Measurements from ENCODE around the gene NOP9. TPM values are rescaled to one million over a fixed set of nuclear protein-coding genes. Genes with fewer than 3 reads are reported as not detected.

The NOP9 gene
- total RNA-seq, 1 experiment from 2014 or later = 13.8 TPM

- no peak for DNase-seq (ENCODE audit: low read depth)
- in situ Hi-C loops (cut with HindIII; ENCODE audit: low pct_unique_long_range_greater_than_20kb, low sequenced_read_pairs) = no loop called here
Measured at GRCh38 chr14:24277606-24278321, 21.9 kb upstream of the NOP9 start.

GRCh38 chr14:24278424-24278823 is 21.2 kb upstream of the NOP9 start:
- DNase-seq (ENCODE audit: low read depth) = no peak
- in situ Hi-C loops (cut with HindIII; ENCODE audit: low pct_unique_long_range_greater_than_20kb, low sequenced_read_pairs) = no loop called here

GRCh38 chr14:24279301-24280186 is 20.1 kb upstream of the NOP9 start:
- DNase-seq (ENCODE audit: low read depth) = no peak
- in situ Hi-C loops (cut with HindIII; ENCODE audit: low pct_unique_long_range_greater_than_20kb, low sequenced_read_pairs) = no loop called here

- in situ Hi-C loops (cut with HindIII; ENCODE audit: low pct_unique_long_range_greater_than_20kb, low sequenced_read_pairs) = no loop called here
- DNase-seq (ENCODE audit: low read depth) = no peak
Measured at GRCh38 chr14:24280797-24281460, 18.7 kb upstream of the NOP9 start.

- no peak for DNase-seq (ENCODE audit: low read depth)
- in situ Hi-C loops (cut with HindIII; ENCODE audit: low pct_unique_long_range_greater_than_20kb, low sequenced_read_pairs) = no loop called here
Measured at GRCh38 chr14:24281636-24282035, 18.0 kb upstream of the NOP9 start.

- in situ Hi-C loops (cut with HindIII; ENCODE audit: low pct_unique_long_range_greater_than_20kb, low sequenced_read_pairs) = no loop called here
- no peak for DNase-seq (ENCODE audit: low read depth)
Measured at GRCh38 chr14:24282736-24283135, 16.9 kb upstream of the NOP9 start.

GRCh38 chr14:24283796-24284460 is 15.7 kb upstream of the NOP9 start:
- no peak for DNase-seq (ENCODE audit: low read depth)
- in situ Hi-C loops (cut with HindIII; ENCODE audit: low pct_unique_long_range_greater_than_20kb, low sequenced_read_pairs) = no loop called here

- in situ Hi-C loops (cut with HindIII; ENCODE audit: low pct_unique_long_range_greater_than_20kb, low sequenced_read_pairs) = no loop called here
- DNase-seq (ENCODE audit: low read depth) = no peak
Measured at GRCh38 chr14:24284501-24285035, 15.1 kb upstream of the NOP9 start.

GRCh38 chr14:24285351-24285750 is 14.3 kb upstream of the NOP9 start:
- in situ Hi-C loops (cut with HindIII; ENCODE audit: low pct_unique_long_range_greater_than_20kb, low sequenced_read_pairs) = no loop called here
- no peak for DNase-seq (ENCODE audit: low read depth)

GRCh38 chr14:24286996-24287395 is 12.7 kb upstream of the NOP9 start:
- DNase-seq (ENCODE audit: low read depth) = no peak
- in situ Hi-C loops (cut with HindIII; ENCODE audit: low pct_unique_long_range_greater_than_20kb, low sequenced_read_pairs) = no loop called here

GRCh38 chr14:24289649-24290280 is 9.9 kb upstream of the NOP9 start:
- DNase-seq (ENCODE audit: low read depth) = no peak
- in situ Hi-C loops (cut with HindIII; ENCODE audit: low pct_unique_long_range_greater_than_20kb, low sequenced_read_pairs) = no loop called here

GRCh38 chr14:24290746-24291145 is 8.9 kb upstream of the NOP9 start:
- in situ Hi-C loops (cut with HindIII; ENCODE audit: low pct_unique_long_range_greater_than_20kb, low sequenced_read_pairs) = no loop called here
- DNase-seq (ENCODE audit: low read depth) = no peak

- DNase-seq (ENCODE audit: low read depth) = no peak
- in situ Hi-C loops (cut with HindIII; ENCODE audit: low pct_unique_long_range_greater_than_20kb, low sequenced_read_pairs) = no loop called here
Measured at GRCh38 chr14:24291446-24292117, 8.1 kb upstream of the NOP9 start.

- DNase-seq (ENCODE audit: low read depth) = no peak
- in situ Hi-C loops (cut with HindIII; ENCODE audit: low pct_unique_long_range_greater_than_20kb, low sequenced_read_pairs) = no loop called here
Measured at GRCh38 chr14:24292118-24292807, 7.4 kb upstream of the NOP9 start.

- no peak for DNase-seq (ENCODE audit: low read depth)
- in situ Hi-C loops (cut with HindIII; ENCODE audit: low pct_unique_long_range_greater_than_20kb, low sequenced_read_pairs) = no loop called here
Measured at GRCh38 chr14:24293525-24293924, 6.1 kb upstream of the NOP9 start.

GRCh38 chr14:24296341-24297157 is 3.1 kb upstream of the NOP9 start:
- in situ Hi-C loops (cut with HindIII; ENCODE audit: low pct_unique_long_range_greater_than_20kb, low sequenced_read_pairs) = no loop called here

More at GRCh38 chr14:24296341-24297157, 3.1 kb upstream of the NOP9 start:
- DNase-seq (ENCODE audit: low read depth) = peak; percentile 53
